Mucosa of stomach (tissue), 1 donor: ENCODE data around the gene FHL3.

ENCODE experiments used
- H3K27me3 ChIP-seq: one replicate; pipeline ENCODE4 v1.7.0; 2013; ENCODE audit warnings: mild to moderate bottlenecking, low read length; ENCODE audit not compliant: control insufficient read depth, insufficient read depth
- H3K36me3 ChIP-seq: one replicate; pipeline ENCODE4 v1.7.0; 2013; ENCODE audit warnings: low read length; ENCODE audit not compliant: control insufficient read depth, insufficient read depth
- H3K4me1 ChIP-seq: one replicate; pipeline ENCODE4 v1.7.0; 2013; ENCODE audit warnings: mild to moderate bottlenecking, low read length; ENCODE audit not compliant: control insufficient read depth, insufficient read depth
- H3K4me3 ChIP-seq: one replicate; pipeline ENCODE4 v1.7.0; 2013; ENCODE audit warnings: low read length
- H3K9ac ChIP-seq: one replicate; pipeline ENCODE4 v1.7.0; 2013; ENCODE audit warnings: mild to moderate bottlenecking, low read length, moderate library complexity
- H3K9me3 ChIP-seq: one replicate; pipeline ENCODE4 v1.7.0; 2013; ENCODE audit warnings: mild to moderate bottlenecking, low read length, moderate library complexity; ENCODE audit not compliant: control insufficient read depth
- donor health status: Pancreatic carcinoma.

The FHL3 gene

DNA sequence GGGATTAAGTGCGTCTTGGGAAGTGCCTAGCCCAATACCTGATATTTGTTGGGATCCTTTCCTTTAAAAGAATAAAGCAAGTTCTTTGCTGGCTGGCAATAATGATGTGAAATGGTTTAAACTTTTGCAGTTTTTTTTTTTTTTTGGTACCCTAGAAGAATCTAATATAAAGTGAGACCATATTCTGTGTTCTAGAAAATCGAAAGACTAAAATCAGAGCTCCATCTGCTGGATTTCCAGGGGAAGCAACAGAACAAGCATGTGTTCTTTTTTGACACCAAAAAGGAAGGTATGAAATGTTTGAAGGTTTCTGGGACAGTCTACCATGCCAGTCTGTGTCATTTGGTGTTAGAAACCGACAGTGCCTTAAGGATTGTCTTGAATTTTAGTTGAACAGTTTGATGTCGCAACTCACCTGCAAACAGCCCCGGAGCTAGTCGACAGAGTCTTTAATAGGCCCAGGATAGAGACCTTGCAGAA lies 13.6 kb upstream of the FHL3 start:
- H3K36me3 ChIP-seq, result no peaks in the 10 kb centered on the region
- H3K9me3 ChIP-seq, result no peaks in the 10 kb centered on the region
- H3K4me3 ChIP-seq, result no peak overlapping the region
- peaks cover 4% of the 10 kb centered on the region for H3K4me1 ChIP-seq
- no peaks in the 10 kb centered on the region for H3K27me3 ChIP-seq
- H3K9ac ChIP-seq, result no peak overlapping the region

DNA sequence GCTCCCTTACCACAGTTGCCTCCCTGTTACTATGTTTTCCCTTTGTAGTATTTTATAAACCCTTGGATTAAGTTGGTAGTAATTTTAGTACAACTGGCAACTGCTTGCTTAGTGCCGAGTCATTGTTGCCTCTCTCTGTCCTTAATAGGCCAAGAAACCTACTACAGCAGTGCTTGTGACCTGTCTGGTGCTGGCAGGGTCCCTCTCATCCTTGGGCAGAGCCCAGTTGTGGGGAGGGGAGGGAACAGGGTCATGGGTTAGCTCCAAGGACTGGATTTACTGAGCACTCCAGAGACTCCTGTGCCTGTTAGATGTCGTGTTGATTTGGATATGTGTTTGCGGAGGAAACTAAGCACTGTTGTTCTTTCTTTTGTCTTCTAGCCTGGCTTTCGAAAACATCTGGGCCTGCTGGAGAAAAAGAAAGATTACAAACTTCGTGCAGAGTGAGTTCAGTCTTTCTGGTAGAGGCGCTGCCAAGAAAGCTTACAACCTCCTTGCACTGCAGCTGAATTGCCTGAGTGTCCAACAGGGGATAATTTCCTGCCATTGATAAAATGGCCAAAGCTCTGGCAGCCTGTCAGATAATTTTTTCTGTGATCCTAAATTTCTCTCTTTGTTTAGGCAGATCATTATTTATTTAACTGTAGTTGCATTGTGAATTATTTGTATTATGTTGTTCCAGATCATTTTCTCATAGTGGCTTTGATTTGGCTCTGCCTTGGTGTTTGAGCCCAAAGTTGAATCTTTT lies 10.8 kb upstream of the FHL3 start:
- H3K36me3 ChIP-seq, result no peaks in the 10 kb centered on the region
- H3K27me3 ChIP-seq, result no peaks in the 10 kb centered on the region
- H3K9ac ChIP-seq, result no peak overlapping the region
- peaks cover 10% of the 10 kb centered on the region for H3K4me1 ChIP-seq
- no peaks in the 10 kb centered on the region for H3K9me3 ChIP-seq
- H3K4me3 ChIP-seq, result no peak overlapping the region

DNA sequence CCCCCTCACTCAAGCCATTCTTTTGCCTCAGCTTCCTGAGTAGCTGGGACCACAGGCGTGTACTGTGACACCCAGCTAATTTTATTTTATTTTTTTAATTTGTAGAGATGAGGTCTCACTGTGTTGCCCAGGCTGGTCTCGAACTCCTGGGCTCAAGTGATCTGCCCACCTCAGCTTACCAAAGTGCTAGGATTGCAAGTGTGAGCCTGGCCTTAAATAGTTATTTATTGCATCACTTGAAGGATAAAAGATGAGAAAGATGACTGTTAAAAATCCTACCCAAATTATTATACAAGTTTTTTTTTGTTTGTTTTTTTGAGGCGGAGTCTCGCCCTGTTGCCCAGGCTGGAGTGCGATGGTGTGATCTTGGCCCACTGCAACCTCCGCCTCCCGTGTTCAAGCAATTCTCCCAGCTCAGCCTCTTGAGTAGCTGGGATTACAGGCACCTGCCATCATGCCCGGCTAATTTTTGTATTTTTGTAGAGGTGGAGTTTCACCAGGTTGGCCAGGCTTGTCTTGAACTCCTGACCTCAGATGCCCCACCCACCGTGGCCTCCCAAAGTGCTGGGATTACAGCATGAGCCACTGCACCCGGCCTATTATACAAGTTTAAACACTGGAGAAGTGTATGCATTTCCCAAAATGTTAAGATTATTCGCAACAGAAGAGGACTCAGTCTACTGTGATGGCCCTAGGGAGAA lies 9.6 kb upstream of the FHL3 start:
- Histone ChIP-seq H3K36me3 (no peaks in the 10 kb centered on the region), H3K4me3 (no peak overlapping the region), H3K27me3 (no peaks in the 10 kb centered on the region), H3K9me3 (no peaks in the 10 kb centered on the region), H3K4me1 (peaks cover 10% of the 10 kb centered on the region), H3K9ac (peak overlapping the region; percentile 20)

DNA sequence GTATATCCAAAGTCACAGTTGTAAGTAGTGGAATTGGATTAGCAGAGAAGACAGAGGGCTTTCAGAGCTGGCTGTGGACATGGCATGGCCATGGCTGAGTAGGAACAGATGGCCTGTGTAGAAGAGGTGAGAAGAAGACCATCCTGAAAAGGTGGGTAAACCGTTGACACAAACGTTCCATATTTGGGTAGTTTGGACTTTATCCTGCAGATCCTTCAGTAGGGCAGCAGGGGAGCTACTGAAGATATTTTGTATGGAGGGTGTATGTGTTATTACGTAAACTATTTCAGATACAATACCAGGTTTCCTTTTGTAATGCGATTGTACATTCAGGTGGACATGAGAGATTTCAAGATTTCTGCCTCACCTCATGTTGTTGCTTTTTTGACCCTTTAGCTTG lies 8.9 kb upstream of the FHL3 start:
- Histone ChIP-seq H3K4me1 (peaks cover 10% of the 10 kb centered on the region), H3K27me3 (no peaks in the 10 kb centered on the region), H3K4me3 (no peak overlapping the region), H3K36me3 (no peaks in the 10 kb centered on the region), H3K9ac (peak overlapping the region; percentile 20), H3K9me3 (no peaks in the 10 kb centered on the region)

DNA sequence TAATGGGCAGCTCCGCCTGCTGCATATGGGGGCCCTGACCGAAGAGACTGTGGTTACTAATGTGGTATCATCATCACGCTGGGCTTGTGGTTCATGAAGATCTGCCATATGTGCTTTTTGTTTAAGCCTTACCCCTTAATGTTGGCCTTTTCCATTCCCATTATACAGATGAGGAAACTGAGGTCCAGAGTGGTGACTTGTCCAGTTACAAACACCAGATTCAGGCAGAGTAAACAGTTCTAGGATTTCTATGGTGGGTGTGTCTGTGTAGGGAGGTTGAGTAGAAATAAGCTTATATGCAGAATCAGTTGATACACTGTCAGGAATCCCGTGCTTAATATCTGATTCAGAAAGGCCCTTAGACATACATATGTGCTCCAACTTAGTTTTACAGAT lies 7.9 kb upstream of the FHL3 start:
- Histone ChIP-seq H3K9ac (peak overlapping the region; percentile 84), H3K27me3 (no peaks in the 10 kb centered on the region), H3K4me3 (peak overlapping the region; percentile 58), H3K9me3 (no peaks in the 10 kb centered on the region), H3K4me1 (peaks cover 10% of the 10 kb centered on the region), H3K36me3 (no peaks in the 10 kb centered on the region)

GRCh38 chr1:38012363-38013226 lies 7.3 kb upstream of the FHL3 start, which contains the start of gene UTP11:
Gene UTP11, plus strand, starts transcription at chr1:38012734. Its CDS starts 69 bp downstream, at chr1:38012803.
- Histone ChIP-seq H3K27me3 (no peaks in the 10 kb centered on the region), H3K36me3 (no peaks in the 10 kb centered on the region), H3K9ac (peak within 1 kb of the TSS; percentile 84), H3K9me3 (no peaks in the 10 kb centered on the region), H3K4me3 (peak within 1 kb of the TSS; percentile 58), H3K4me1 (peaks cover 10% of the 10 kb centered on the region)

- Histone ChIP-seq H3K36me3 (no peaks in the 10 kb centered on the region), H3K9ac (no peak overlapping the region), H3K4me1 (peaks cover 11% of the 10 kb centered on the region), H3K27me3 (peaks cover under 1% of the 10 kb centered on the region), H3K4me3 (no peak overlapping the region), H3K9me3 (no peaks in the 10 kb centered on the region)
These were observed 4.5 kb upstream of the FHL3 start for GRCh38 chr1:38009841-38010180.

- no peaks in the 10 kb centered on the region for H3K9me3 ChIP-seq
- peaks cover 6% of the 10 kb centered on the region for H3K27me3 ChIP-seq
- H3K4me1 ChIP-seq, result peaks cover 16% of the 10 kb centered on the region
- no peaks in the 10 kb centered on the region for H3K36me3 ChIP-seq
- no peak overlapping the region for H3K4me3 ChIP-seq
- no peak overlapping the region for H3K9ac ChIP-seq
These were observed 4.0 kb upstream of the FHL3 start for GRCh38 chr1:38009088-38009840.

GRCh38 chr1:38006008-38006828 lies 904 bp upstream of the FHL3 start:
- Histone ChIP-seq H3K9me3 (no peaks in the 10 kb centered on the region), H3K27me3 (peaks cover 16% of the 10 kb centered on the region), H3K4me1 (peaks cover 20% of the 10 kb centered on the region), H3K4me3 (no peak overlapping the region), H3K9ac (no peak overlapping the region), H3K36me3 (no peaks in the 10 kb centered on the region)

DNA sequence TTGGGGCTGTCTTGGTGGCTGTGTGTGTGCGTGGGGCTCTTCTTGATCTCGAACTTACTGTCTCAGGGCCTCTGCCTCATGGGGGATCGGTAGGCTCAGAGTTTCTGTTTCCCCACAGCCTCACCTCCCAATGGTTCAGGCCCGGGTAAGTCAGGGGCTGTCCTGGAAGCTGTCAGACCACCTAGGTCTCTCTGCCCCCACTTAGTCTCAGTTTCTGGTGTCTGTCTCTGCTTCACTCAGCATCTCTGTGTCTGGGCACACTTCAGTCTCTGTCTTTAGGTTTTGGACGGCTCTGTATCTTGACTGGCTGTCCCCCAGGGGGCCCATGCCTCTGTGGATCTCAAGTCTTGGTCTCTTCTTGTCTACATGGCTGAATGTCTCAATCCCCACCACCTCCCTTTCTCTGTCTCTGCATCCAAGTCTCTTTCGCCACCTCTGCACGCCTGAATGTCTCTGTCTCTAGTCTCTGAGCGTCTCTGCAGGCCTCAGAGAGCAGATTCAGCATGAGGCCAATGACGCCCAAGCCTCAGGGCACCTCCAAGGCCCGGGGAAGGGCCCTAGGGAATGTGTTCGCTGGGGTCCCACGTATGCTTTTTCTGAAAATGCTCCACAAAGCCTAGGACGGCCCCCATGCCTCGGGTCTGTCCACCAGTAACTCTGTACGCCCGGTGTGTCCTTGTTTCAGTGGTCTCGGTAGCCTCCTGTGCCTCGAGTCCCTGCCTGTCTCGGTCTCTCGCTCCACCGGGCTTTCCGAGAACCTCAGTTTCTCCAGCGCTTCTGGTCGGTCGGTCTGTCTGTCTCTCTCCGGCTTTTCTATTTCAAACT lies 818 bp downstream of the FHL3 start:
- Histone ChIP-seq H3K4me1 (peaks cover 33% of the 10 kb centered on the region), H3K36me3 (no peaks in the 10 kb centered on the region), H3K9me3 (no peaks in the 10 kb centered on the region), H3K4me3 (peak overlapping the region; percentile 9), H3K27me3 (peaks cover 16% of the 10 kb centered on the region), H3K9ac (peak overlapping the region; percentile 30)
